Hair follicular keratinocyte (primary cell): ENCODE data around the gene GPR33. TPM values are rescaled to one million over a fixed set of nuclear protein-coding genes. Genes with fewer than 3 reads are reported as not detected.

Source experiments
- total RNA-seq: library from RNA; depleted of rRNA; stranded (reverse); fragments of >200 nt; gene quantifications from 2 replicates; pipeline ENCODE4 v1.2.3, GENCODE V29; 2015

The GPR33 gene
- not detected in 2 replicates for total RNA-seq

GRCh38 chr14:31487886-31488285 is at the start of gene GPR33:
Gene GPR33, minus strand, starts transcription at chr14:31488039. Its CDS starts 4,074 bp downstream, at chr14:31483965.

GRCh38 chr14:31456841-31457664 is 30.8 kb downstream of the GPR33 start, which contains the start of gene DTD2:
Gene DTD2, minus strand, starts transcription at chr14:31457506. Its CDS starts 113 bp downstream, at chr14:31457393.

Other genes starting within 250 kb of the GPR33 start
- gene HEATR5A, start 67.5 kb downstream of the GPR33 start, total RNA-seq = 15.1 and 17.6 TPM in 2 replicates
- gene DTD2, start 30.5 kb downstream of the GPR33 start, total RNA-seq = 34.3 and 36.6 TPM in 2 replicates
- 9.8 and 15.0 TPM in 2 replicates for gene NUBPL, start 73.4 kb upstream of the GPR33 start, total RNA-seq